GM06990 (cell line): ENCODE results near the gene KRTAP5-6.

Experiments
- DNase-seq: peaks from one replicate; pipeline ENCODE4 v3.0.0-alpha.2; 2011; ENCODE audit not compliant: insufficient read length; ENCODE audit errors: extremely low read depth
- H3K27me3 ChIP-seq: replicated peaks from 2 replicates; pipeline ENCODE4 v1.6.0; 2011; ENCODE audit warnings: low read length; ENCODE audit not compliant: control insufficient read depth, insufficient read depth
- H3K36me3 ChIP-seq: 2 replicates; pipeline ENCODE4 v1.5.1; 2011; ENCODE audit warnings: low read length; ENCODE audit not compliant: control insufficient read depth, insufficient read depth
- H3K4me3 ChIP-seq: replicated peaks from 2 replicates; pipeline ENCODE4 v1.5.1; 2011; ENCODE audit warnings: low read depth, mild to moderate bottlenecking, control low read depth, low read length
- TF ChIP-seq, protein P1 (sequence below): IDR thresholded peaks from 2 replicates; pipeline ENCODE4 v1.5.1; 2011; ENCODE audit warnings: low read length, control low read depth, mild to moderate bottlenecking, inconsistent platforms; ENCODE audit not compliant: insufficient read depth, poor library complexity, severe bottlenecking

Gene KRTAP5-6

GRCh38 chr11:1672613-1673350 lies 24.2 kb upstream of the KRTAP5-6 start:
- TF ChIP-seq, protein P1, sequence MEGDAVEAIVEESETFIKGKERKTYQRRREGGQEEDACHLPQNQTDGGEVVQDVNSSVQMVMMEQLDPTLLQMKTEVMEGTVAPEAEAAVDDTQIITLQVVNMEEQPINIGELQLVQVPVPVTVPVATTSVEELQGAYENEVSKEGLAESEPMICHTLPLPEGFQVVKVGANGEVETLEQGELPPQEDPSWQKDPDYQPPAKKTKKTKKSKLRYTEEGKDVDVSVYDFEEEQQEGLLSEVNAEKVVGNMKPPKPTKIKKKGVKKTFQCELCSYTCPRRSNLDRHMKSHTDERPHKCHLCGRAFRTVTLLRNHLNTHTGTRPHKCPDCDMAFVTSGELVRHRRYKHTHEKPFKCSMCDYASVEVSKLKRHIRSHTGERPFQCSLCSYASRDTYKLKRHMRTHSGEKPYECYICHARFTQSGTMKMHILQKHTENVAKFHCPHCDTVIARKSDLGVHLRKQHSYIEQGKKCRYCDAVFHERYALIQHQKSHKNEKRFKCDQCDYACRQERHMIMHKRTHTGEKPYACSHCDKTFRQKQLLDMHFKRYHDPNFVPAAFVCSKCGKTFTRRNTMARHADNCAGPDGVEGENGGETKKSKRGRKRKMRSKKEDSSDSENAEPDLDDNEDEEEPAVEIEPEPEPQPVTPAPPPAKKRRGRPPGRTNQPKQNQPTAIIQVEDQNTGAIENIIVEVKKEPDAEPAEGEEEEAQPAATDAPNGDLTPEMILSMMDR = no peak
- Histone ChIP-seq H3K4me3 (no peak overlapping the region), H3K36me3 (no peaks in the 10 kb centered on the region), H3K27me3 (peaks cover 1% of the 10 kb centered on the region; the same call in 1 of the 2 replicates)
- no peak for DNase-seq

DNA sequence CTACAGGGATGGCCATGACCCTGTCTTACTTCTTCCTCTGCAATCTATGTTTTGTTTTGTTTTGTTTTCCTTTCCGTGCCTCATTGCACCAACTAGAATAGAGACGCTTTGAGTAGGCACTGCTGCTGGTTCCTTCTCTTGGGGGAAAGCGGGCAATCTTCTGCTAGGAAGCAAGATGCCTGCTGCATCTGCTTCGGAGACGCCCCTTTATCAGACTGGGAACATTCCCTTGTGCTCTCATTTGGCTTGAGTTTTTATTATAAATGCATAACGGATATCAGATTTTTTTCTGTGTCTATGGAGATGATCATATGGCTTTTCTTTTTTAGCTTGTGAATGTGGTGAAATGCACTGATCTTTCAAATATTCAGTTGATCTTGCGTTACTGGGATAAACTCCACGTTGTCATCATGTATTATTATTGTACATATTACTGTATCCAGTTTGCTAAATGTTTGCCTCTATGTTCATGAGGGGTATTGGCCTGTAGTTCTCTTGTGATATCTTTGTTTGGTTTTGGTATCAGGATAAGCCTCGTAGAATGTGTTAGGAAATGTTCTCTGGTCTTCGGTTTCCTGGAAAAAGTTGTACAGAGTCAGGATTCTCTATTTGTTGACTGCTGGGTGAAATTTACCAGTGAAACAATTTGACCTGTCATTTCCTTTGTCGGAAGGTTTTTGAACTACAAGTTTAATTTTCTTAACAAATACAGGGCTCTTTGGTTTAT lies 23.4 kb upstream of the KRTAP5-6 start:
- TF ChIP-seq, protein P1 = no peak
- 0 out of 2 replicates have a peak, but pooled peaks cover 1% of the 10 kb centered on the region for H3K27me3 ChIP-seq
- H3K4me3 ChIP-seq = no peak overlapping the region
- no peaks in the 10 kb centered on the region for H3K36me3 ChIP-seq
- DNase-seq = no peak

DNA sequence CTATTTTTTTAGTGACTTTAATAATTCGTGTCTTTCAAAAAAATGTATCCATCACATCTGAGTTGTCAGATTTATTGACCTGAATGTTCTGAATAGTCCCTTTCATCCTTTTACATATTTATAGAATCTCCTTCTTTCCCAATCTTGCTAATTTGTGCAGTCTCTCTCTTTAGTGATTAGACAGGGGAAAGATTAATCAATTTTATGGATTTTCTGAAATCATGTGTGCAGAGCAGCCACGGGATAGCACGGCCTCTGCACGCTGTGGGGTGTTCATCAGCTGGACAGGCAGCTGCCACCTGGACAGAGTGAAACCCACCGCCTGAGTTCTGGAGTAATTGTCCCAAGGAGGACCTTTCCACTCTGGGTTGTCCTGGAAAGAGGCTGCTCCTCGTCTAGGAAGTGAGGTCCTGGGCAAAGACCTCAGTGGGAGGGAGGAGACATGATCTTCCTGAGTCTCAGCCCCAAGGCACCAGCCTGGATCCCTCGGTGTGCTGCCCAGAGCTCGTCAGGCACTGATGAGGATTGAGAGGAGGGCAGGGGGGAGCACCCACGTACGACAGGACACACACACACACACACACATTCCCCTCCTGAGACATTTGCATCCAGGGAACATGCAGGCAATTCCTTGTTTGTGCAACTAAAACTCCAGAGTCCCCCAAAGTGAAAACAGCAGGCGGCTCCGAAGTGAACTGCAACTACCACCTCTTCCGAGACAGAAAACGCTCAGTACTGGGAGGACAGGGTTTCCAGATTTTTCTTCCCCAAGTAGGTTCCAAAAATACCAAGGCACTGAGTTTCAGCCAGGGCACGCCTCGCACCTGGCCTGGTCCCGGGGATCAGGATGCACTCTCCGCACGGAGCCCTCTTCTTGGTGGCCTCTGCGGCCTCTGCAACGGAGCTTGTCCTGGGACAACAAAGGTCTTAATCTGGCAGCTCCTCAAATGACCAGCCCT lies 22.5 kb upstream of the KRTAP5-6 start:
- DNase-seq = no peak
- Histone ChIP-seq H3K4me3 (no peak overlapping the region), H3K27me3 (0 out of 2 replicates have a peak, but pooled peaks cover 1% of the 10 kb centered on the region), H3K36me3 (no peaks in the 10 kb centered on the region)
- TF ChIP-seq, protein P1 = no peak

GRCh38 chr11:1675536-1676228 lies 21.3 kb upstream of the KRTAP5-6 start:
- TF ChIP-seq, protein P1 = no peak
- no peak for DNase-seq
- Histone ChIP-seq H3K36me3 (no peaks in the 10 kb centered on the region), H3K27me3 (0 out of 2 replicates have a peak, but pooled peaks cover 1% of the 10 kb centered on the region), H3K4me3 (no peak overlapping the region)

- Histone ChIP-seq H3K36me3 (no peaks in the 10 kb centered on the region), H3K4me3 (no peak overlapping the region), H3K27me3 (0 out of 2 replicates have a peak, but pooled peaks cover 1% of the 10 kb centered on the region)
- TF ChIP-seq, protein P1 = no peak
- DNase-seq = no peak
Observed at GRCh38 chr11:1676229-1676740, 20.7 kb upstream of the KRTAP5-6 start.
